Suprapubic skin (tissue), 4 donors: ENCODE measurements around the gene CTPS1. TPM values are rescaled to one million over a fixed set of nuclear protein-coding genes. Genes with fewer than 3 reads are reported as not detected.

Experiments
- DNase-seq, 2 donors: peaks; one replicate each; pipeline ENCODE4 v3.0.0-alpha.2; 2019; ENCODE audit warnings: low spot score in 2 of 2
- H3K27ac ChIP-seq: fragments of 200-600 bp; sonication (generic); one replicate; pipeline ENCODE4 v1.5.1; 2019
- H3K27me3 ChIP-seq: fragments of 200-600 bp; sonication (generic); one replicate; pipeline ENCODE4 v1.5.1; 2019
- H3K36me3 ChIP-seq: fragments of 200-600 bp; sonication (generic); one replicate; pipeline ENCODE4 v1.5.1; 2019
- H3K4me1 ChIP-seq: fragments of 200-600 bp; sonication (generic); one replicate; pipeline ENCODE4 v1.5.1; 2019
- H3K4me3 ChIP-seq: fragments of 200-600 bp; sonication (generic); one replicate; pipeline ENCODE4 v1.5.1; 2019; ENCODE audit warnings: mild to moderate bottlenecking
- H3K9me3 ChIP-seq: fragments of 200-600 bp; sonication (generic); one replicate; pipeline ENCODE4 v1.5.1; 2019
- EP300 ChIP-seq: sonication (generic); formaldehyde crosslinking; IDR thresholded peaks from one replicate; pipeline ENCODE4 v1.6.1; 2017; ENCODE audit warnings: antibody characterized with exemption
- POLR2A ChIP-seq, 2 donors: fragments of 450-650 bp; IDR thresholded peaks; one replicate each; pipeline ENCODE4 v1.6.1; 2017; ENCODE audit warnings: antibody characterized with exemption in 2 of 2, mild to moderate bottlenecking in 2 of 2, moderate library complexity in 2 of 2
- POLR2AphosphoS5 ChIP-seq, 3 donors: sonication (generic); formaldehyde crosslinking; IDR thresholded peaks; one replicate each; pipeline ENCODE4 v1.6.1; 2017; ENCODE audit warnings: antibody characterized with exemption in 3 of 3
- WGBS: methylation state at CpG from one replicate; pipeline ENCODE4 v1.1.5; 2018; 5-methylcytosine and 5-hydroxymethylcytosine counted together
- total RNA-seq, 4 donors: library from RNA; depleted of rRNA; stranded (reverse); fragments of >200 nt; gene quantifications; one replicate each; pipeline ENCODE4 v1.1.0, GENCODE V29; 2016
- TF ChIP-seq, protein P1 (sequence below), 2 donors: fragments of 200-600 bp in 1 of 2; fragments of 450-650 bp in 1 of 2; sonication (generic) in 1 of 2; IDR thresholded peaks; one replicate each; pipeline ENCODE4 v1.5.1; 2016 to 2019; ENCODE audit warnings: antibody characterized with exemption in 2 of 2, mild to moderate bottlenecking in 1 of 2, moderate library complexity in 1 of 2

CTPS1 gene
- total RNA-seq, 4 donors from 2014 or later, result 15.9 to 23.6 (median 20.0) TPM

DNA sequence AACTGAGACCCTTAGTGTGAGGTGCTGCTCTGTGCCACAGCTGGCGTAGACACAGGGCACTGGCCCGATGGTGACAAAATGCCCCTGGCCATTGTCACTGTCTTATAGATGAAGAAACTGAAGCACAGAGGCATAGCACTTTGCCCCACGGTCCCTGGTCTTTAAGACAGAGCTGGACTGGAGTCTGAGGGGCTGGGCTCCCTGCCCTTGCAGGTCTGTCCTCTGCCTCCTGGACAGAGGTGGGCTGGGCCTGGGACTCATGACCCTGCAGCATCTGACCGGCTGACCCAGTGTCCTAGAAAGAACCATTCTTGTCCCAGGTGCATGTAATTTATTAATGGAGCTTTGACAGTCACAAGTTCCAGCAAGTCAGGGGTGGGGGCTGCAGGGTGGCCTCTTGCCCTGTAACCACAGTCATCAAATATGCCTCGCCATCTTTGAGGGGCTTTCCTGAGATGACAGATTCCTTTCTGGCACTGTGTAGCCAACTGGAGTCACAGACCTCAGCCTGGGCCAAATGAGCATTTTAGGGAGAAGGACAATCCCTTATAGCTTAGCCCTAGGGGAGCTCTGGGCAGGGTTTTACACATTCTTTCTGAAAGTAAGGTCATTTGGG lies 35.9 kb downstream of the CTPS1 start:
- peaks cover 40% of the 10 kb centered on the region for H3K36me3 ChIP-seq

DNA sequence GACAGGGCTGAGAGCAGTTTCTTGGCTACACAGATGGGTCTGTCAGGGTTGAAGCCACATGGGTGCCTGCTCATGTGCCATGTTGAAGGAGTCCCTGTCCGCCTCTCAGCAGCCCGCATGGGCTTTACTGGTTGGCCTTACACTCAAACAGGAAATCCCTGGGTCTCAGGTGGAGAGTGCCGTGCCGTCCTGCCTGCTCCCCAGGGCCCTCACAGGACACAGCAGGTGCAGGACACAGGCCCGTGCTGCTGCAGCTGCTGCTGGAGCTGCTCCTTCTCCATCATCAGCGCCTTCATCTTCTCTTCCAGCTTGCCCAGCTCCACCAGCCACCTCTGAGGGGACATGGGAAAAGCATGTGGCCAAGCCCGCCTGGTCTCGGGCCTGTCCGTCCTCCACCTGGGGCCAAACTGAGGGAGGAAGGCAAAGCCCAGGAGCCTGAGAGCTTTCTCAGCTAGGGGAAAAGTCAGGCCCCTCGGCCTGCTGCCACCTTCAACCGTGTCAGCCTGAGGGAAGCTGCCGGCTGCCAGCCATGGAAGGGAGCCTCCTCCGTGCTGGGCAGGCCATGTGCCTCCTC lies 36.5 kb downstream of the CTPS1 start:
- Histone ChIP-seq H3K36me3 (peaks cover 38% of the 10 kb centered on the region), H3K4me3 (no peak overlapping the region), H3K9me3 (no peaks in the 10 kb centered on the region), H3K27ac (no peak overlapping the region), H3K4me1 (peaks cover 4% of the 10 kb centered on the region), H3K27me3 (no peaks in the 10 kb centered on the region)
- TF ChIP-seq POLR2A (IDR thresholded peaks at IDR 0.05) (no peak), POLR2AphosphoS5 (IDR thresholded peaks at IDR 0.05) (no peak), EP300 (no peak)
- TF ChIP-seq, protein P1, sequence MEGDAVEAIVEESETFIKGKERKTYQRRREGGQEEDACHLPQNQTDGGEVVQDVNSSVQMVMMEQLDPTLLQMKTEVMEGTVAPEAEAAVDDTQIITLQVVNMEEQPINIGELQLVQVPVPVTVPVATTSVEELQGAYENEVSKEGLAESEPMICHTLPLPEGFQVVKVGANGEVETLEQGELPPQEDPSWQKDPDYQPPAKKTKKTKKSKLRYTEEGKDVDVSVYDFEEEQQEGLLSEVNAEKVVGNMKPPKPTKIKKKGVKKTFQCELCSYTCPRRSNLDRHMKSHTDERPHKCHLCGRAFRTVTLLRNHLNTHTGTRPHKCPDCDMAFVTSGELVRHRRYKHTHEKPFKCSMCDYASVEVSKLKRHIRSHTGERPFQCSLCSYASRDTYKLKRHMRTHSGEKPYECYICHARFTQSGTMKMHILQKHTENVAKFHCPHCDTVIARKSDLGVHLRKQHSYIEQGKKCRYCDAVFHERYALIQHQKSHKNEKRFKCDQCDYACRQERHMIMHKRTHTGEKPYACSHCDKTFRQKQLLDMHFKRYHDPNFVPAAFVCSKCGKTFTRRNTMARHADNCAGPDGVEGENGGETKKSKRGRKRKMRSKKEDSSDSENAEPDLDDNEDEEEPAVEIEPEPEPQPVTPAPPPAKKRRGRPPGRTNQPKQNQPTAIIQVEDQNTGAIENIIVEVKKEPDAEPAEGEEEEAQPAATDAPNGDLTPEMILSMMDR (IDR thresholded peaks at IDR 0.05), result no peak
- no peak for DNase-seq
- 87% methylated on average over 10 of the region's 13 CpGs for WGBS

More for the DNA sequence above, 35.9 kb downstream of the CTPS1 start:
- 70% methylated on average over 4 of the region's 5 CpGs for WGBS
- Histone ChIP-seq H3K4me1 (peaks cover 4% of the 10 kb centered on the region), H3K27me3 (no peaks in the 10 kb centered on the region), H3K4me3 (no peak overlapping the region), H3K9me3 (no peaks in the 10 kb centered on the region), H3K27ac (no peak overlapping the region)
- TF ChIP-seq POLR2AphosphoS5 (IDR thresholded peaks at IDR 0.05) (no peak), POLR2A (IDR thresholded peaks at IDR 0.05) (no peak), EP300 (no peak)
- TF ChIP-seq, protein P1 (IDR thresholded peaks at IDR 0.05), result no peak
- DNase-seq, result no peak

DNA sequence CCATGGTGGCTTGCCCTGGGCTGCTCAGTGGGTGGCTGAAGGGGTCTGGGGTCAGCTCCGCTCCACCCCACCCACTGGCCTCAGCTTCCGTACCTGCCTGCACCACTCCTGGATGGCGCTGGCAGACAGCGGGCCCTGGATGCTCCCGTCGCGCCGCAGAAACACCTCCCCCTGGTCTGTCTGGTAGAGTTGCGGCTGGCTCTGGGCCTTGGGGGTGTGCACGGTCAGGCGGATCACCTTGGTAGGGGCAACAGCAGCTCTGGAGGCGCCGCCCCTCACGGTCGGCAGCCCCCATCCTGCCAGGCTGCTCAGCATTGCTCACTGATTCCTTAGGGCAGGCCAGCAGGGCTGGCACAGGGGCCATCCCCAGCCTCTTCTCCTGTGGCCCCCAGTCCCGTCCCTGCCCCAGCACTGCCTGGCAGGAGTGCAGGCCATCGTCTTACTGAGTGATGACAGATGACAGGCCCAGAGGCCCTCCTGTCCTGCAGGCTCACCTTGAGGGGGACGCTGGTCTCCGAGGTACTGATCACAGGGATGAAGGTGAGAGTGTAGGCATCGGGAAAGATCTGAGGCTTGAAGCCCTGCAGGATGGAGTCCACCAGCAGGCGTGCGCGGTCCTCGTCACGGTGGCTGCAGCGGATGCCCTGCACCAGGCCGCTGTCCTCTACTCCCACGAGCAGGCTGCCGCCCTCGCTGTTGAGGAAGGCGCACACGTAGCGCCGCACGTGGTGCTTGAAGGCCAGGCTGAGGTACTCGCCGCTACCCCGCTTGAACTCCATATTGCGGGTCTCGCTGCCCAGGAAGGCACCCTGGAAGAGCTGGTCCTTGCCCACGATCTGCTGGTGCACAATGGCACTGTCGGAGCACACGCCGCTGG lies 37.9 kb downstream of the CTPS1 start:
- no peak for DNase-seq
- no peak overlapping the region for H3K27ac ChIP-seq
- H3K36me3 ChIP-seq, result peaks cover 28% of the 10 kb centered on the region
- no peaks in the 10 kb centered on the region for H3K9me3 ChIP-seq
- H3K4me1 ChIP-seq, result peaks cover 4% of the 10 kb centered on the region
- H3K4me3 ChIP-seq, result no peak overlapping the region
- 95% methylated on average over 21 of the region's 44 CpGs for WGBS
- TF ChIP-seq POLR2AphosphoS5 (IDR thresholded peaks at IDR 0.05), result no peak
- no peak for TF ChIP-seq POLR2A (IDR thresholded peaks at IDR 0.05)
- TF ChIP-seq, protein P1 (IDR thresholded peaks at IDR 0.05), result no peak
- no peak for TF ChIP-seq EP300
- no peaks in the 10 kb centered on the region for H3K27me3 ChIP-seq

DNA sequence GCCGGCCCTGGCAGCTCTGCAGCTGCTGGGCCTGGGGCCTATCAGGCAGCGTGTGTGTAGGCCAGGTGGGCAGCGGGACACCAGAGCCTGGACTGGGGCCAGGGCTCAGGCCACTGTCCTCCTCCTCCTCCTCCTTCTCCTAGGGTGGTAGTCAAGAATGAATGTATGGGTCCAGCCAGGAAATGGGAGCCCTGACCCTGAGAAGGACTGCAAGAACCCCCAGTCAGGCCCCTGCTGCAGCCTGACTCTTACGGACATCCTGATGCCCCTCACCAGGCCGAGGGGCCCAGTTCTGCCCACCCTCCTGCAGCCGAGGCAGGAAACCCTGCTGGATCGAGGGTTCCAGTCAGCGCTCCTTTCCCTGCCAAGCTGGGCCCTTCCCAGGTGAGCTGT lies 38.5 kb downstream of the CTPS1 start:
- no CpG with 5 or more reads among the region's 8 CpGs for WGBS
- no peak overlapping the region for H3K4me3 ChIP-seq
- H3K9me3 ChIP-seq, result no peaks in the 10 kb centered on the region
- DNase-seq, result no peak
- no peak overlapping the region for H3K27ac ChIP-seq
- H3K4me1 ChIP-seq, result peaks cover 4% of the 10 kb centered on the region
- TF ChIP-seq POLR2A (IDR thresholded peaks at IDR 0.05), result no peak
- TF ChIP-seq EP300, result no peak
- TF ChIP-seq, protein P1 (IDR thresholded peaks at IDR 0.05), result no peak
- TF ChIP-seq POLR2AphosphoS5 (IDR thresholded peaks at IDR 0.05), result no peak
- no peaks in the 10 kb centered on the region for H3K27me3 ChIP-seq
- H3K36me3 ChIP-seq, result peaks cover 21% of the 10 kb centered on the region

DNA sequence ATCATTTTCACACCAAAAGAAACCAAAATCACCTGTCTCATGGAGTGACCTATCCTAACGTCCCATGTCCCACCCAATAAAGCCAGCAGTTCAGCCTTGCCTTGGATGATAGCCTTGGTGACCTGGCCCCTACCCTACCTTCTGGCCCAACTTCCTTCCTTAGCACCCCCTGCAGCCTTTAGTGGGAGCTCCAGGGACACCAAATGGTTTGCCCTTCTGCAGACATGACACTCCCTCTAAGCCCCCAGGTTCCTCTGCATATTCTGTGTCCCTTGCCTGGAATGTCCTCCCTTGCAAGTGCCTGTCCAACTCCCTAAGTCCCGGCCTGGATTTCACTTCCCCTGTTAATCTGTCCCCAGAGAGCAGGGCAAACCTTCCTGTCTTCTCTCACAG lies 39.9 kb downstream of the CTPS1 start:
- no peak overlapping the region for H3K4me3 ChIP-seq
- H3K36me3 ChIP-seq, result peaks cover 22% of the 10 kb centered on the region
- H3K4me1 ChIP-seq, result no peaks in the 10 kb centered on the region
- no peaks in the 10 kb centered on the region for H3K27me3 ChIP-seq
- no peak for TF ChIP-seq POLR2A (IDR thresholded peaks at IDR 0.05)
- TF ChIP-seq, protein P1 (IDR thresholded peaks at IDR 0.05), result no peak
- TF ChIP-seq EP300, result no peak
- no peak for TF ChIP-seq POLR2AphosphoS5 (IDR thresholded peaks at IDR 0.05)
- no peaks in the 10 kb centered on the region for H3K9me3 ChIP-seq
- no peak for DNase-seq
- no peak overlapping the region for H3K27ac ChIP-seq
- WGBS, result 86% methylated on average over 2 of the region's 2 CpGs
